H9 (cell line): ENCODE results near the gene ADAMTS5. TPM values are rescaled to one million over a fixed set of nuclear protein-coding genes. Genes with fewer than 3 reads are reported as not detected.

Experiments
- DNase-seq: peaks from one replicate; pipeline ENCODE4 v3.0.0-alpha.2; 2017
- H2AFZ ChIP-seq: one replicate; pipeline ENCODE4 v1.6.1; 2013; ENCODE audit warnings: mild to moderate bottlenecking, low read length, control low read depth, moderate library complexity
- H2AK5ac ChIP-seq: 2 replicates; pipeline ENCODE4 v1.6.1; 2013; ENCODE audit warnings: low read length, control low read depth, mixed read lengths; ENCODE audit not compliant: insufficient read length
- H2BK120ac ChIP-seq: one replicate; pipeline ENCODE4 v1.6.1; 2013; ENCODE audit warnings: low read depth, mild to moderate bottlenecking, low read length, control low read depth, inconsistent platforms; ENCODE audit not compliant: poor library complexity, severe bottlenecking
- H2BK12ac ChIP-seq: 2 replicates; pipeline ENCODE4 v1.6.1; 2013; ENCODE audit warnings: low read length, control low read depth, mixed read lengths, low read depth; ENCODE audit not compliant: insufficient read length
- H2BK15ac ChIP-seq: 2 replicates; pipeline ENCODE4 v1.6.1; 2013; ENCODE audit warnings: low read depth, low read length, control low read depth
- H2BK20ac ChIP-seq: one replicate; pipeline ENCODE4 v1.6.1; 2013; ENCODE audit warnings: low read depth, mild to moderate bottlenecking, low read length, control low read depth, inconsistent platforms; ENCODE audit not compliant: poor library complexity, severe bottlenecking
- H2BK5ac ChIP-seq: 2 replicates; pipeline ENCODE4 v1.6.1; 2013; ENCODE audit warnings: low read length, control low read depth, mixed read lengths; ENCODE audit not compliant: insufficient read length
- H3K14ac ChIP-seq: 2 replicates; pipeline ENCODE4 v1.6.1; 2013; ENCODE audit warnings: low read length, control low read depth; ENCODE audit not compliant: insufficient read depth
- H3K18ac ChIP-seq: 2 replicates; pipeline ENCODE4 v1.6.1; 2013; ENCODE audit warnings: low read depth, mild to moderate bottlenecking, mixed read lengths, low read length, control low read depth; ENCODE audit not compliant: insufficient read length
- H3K23ac ChIP-seq: 2 replicates; pipeline ENCODE4 v1.6.1; 2013; ENCODE audit warnings: low read length, control low read depth, mixed read lengths, low read depth; ENCODE audit not compliant: insufficient read length
- H3K23me2 ChIP-seq: 2 replicates; pipeline ENCODE4 v1.6.1; 2013; ENCODE audit warnings: low read depth, mild to moderate bottlenecking, mixed read lengths, low read length, control low read depth; ENCODE audit not compliant: insufficient read length, poor library complexity, severe bottlenecking
- H3K27ac ChIP-seq: 2 replicates; pipeline ENCODE4 v1.5.1; 2013; ENCODE audit warnings: low read length, control low read depth, mixed read lengths, low read depth; ENCODE audit not compliant: insufficient read length
- H3K27me3 ChIP-seq: 2 replicates; pipeline ENCODE4 v1.6.1; 2013; ENCODE audit warnings: low read length, control low read depth, inconsistent platforms; ENCODE audit not compliant: insufficient read depth
- H3K4ac ChIP-seq: 2 replicates; pipeline ENCODE4 v1.6.1; 2013; ENCODE audit warnings: low read depth, mild to moderate bottlenecking, control low read depth, inconsistent platforms, low read length, moderate library complexity
- H3K4me1 ChIP-seq: 2 replicates; pipeline ENCODE4 v1.6.1; 2013; ENCODE audit warnings: low read length, control low read depth, inconsistent platforms; ENCODE audit not compliant: insufficient read depth
- H3K4me2 ChIP-seq: 2 replicates; pipeline ENCODE4 v1.6.1; 2013; ENCODE audit warnings: low read length, control low read depth, mixed read lengths; ENCODE audit not compliant: insufficient read length, insufficient read depth
- H3K56ac ChIP-seq: 2 replicates; pipeline ENCODE4 v1.6.1; 2013; ENCODE audit warnings: low read depth, mild to moderate bottlenecking, mixed read lengths, low read length, control low read depth; ENCODE audit not compliant: insufficient read length
- H3K79me1 ChIP-seq: 2 replicates; pipeline ENCODE4 v1.6.1; 2013; ENCODE audit warnings: low read depth, mild to moderate bottlenecking, moderate library complexity, low read length, control low read depth, inconsistent platforms; ENCODE audit not compliant: insufficient read depth, poor library complexity, severe bottlenecking
- H3K79me2 ChIP-seq: 2 replicates; pipeline ENCODE4 v1.6.1; 2013; ENCODE audit warnings: low read length, control low read depth, inconsistent platforms; ENCODE audit not compliant: insufficient read depth
- H3K9ac ChIP-seq: 2 replicates; pipeline ENCODE4 v1.6.1; 2013; ENCODE audit warnings: low read length, control low read depth, mixed read lengths; ENCODE audit not compliant: insufficient read length; ENCODE audit errors: extremely low read depth
- H3K9me3 ChIP-seq: one replicate; pipeline ENCODE4 v1.6.1; 2013; ENCODE audit warnings: low read depth, low read length, inconsistent platforms; ENCODE audit not compliant: control insufficient read depth
- H3T11ph ChIP-seq: one replicate; pipeline ENCODE4 v1.6.1; 2013; ENCODE audit warnings: mild to moderate bottlenecking, low read length, control low read depth, inconsistent platforms
- H4K20me1 ChIP-seq: one replicate; pipeline ENCODE4 v1.6.1; 2013; ENCODE audit not compliant: control insufficient read depth, insufficient read length, insufficient read depth
- H4K5ac ChIP-seq: 2 replicates; pipeline ENCODE4 v1.6.1; 2013; ENCODE audit warnings: low read depth, mild to moderate bottlenecking, mixed read lengths, low read length, control low read depth; ENCODE audit not compliant: insufficient read length
- H4K8ac ChIP-seq: replicated peaks from 2 replicates; pipeline ENCODE4 v1.6.1; 2013; ENCODE audit warnings: low read length, control low read depth, mixed read lengths, low read depth; ENCODE audit not compliant: insufficient read length
- H4K91ac ChIP-seq: 2 replicates; pipeline ENCODE4 v1.6.1; 2013; ENCODE audit warnings: low read depth, mild to moderate bottlenecking, moderate library complexity, mixed read lengths, low read length, control low read depth; ENCODE audit not compliant: insufficient read length
- H3K27ac Mint-ChIP-seq, 3 experiments: 2 replicates in 2 of 3; 3 replicates in 1 of 3; pipeline ENCODE4 v1.8.0; 2020 to 2021; ENCODE audit warnings: mixed read lengths in 3 of 3, mild to moderate bottlenecking in 1 of 3, moderate library complexity in 1 of 3
- H3K27me3 Mint-ChIP-seq: 2 replicates; pipeline ENCODE4 v1.8.0; 2021; ENCODE audit warnings: low read depth, mild to moderate bottlenecking, moderate library complexity, mixed read lengths
- H3K36me3 Mint-ChIP-seq, 3 experiments: 2 replicates in 2 of 3; 3 replicates in 1 of 3; pipeline ENCODE4 v1.8.0; 2020 to 2021; ENCODE audit warnings: low read depth in 3 of 3, mixed read lengths in 3 of 3; ENCODE audit not compliant: insufficient read depth in 1 of 3
- H3K4me1 Mint-ChIP-seq, 2 experiments: 2 replicates each; pipeline ENCODE4 v1.8.0; 2020; ENCODE audit warnings: mixed read lengths in 2 of 2
- H3K4me3 Mint-ChIP-seq, 2 experiments: 2 replicates in 1 of 2; 3 replicates in 1 of 2; pipeline ENCODE4 v1.8.0; 2020 to 2021; ENCODE audit warnings: mild to moderate bottlenecking in 2 of 2, mixed read lengths in 2 of 2, moderate library complexity in 1 of 2
- H3K9me3 Mint-ChIP-seq, 2 experiments: 2 replicates in 1 of 2; 3 replicates in 1 of 2; pipeline ENCODE4 v1.8.0; 2020; ENCODE audit warnings: mild to moderate bottlenecking in 2 of 2, mixed read lengths in 2 of 2, moderate library complexity in 1 of 2
- CTCF ChIP-seq: fragments of 200-600 bp; sonication (generic); conservative IDR thresholded peaks from 3 replicates; pipeline ENCODE4 v1.8.0; 2021; ENCODE audit warnings: antibody characterized with exemption, mild to moderate bottlenecking
- WGBS: extraction: QIAGEN DNeasy Blood & Tissue Kit; methylation state at CpG from one replicate; pipeline ENCODE4 v1.1.7; 2013; ENCODE audit warnings: missing lambda C conversion rate, low lambda C conversion rate, mixed read lengths; ENCODE audit not compliant: insufficient read length; ENCODE audit errors: extremely low coverage; 5-methylcytosine and 5-hydroxymethylcytosine counted together
- total RNA-seq: library from RNA; stranded (reverse); gene quantifications from 2 replicates; pipeline ENCODE4 v1.2.1, GENCODE V29; 2021

Gene ADAMTS5
- total RNA-seq, 1 experiment from 2014 or later: 0.90 TPM

- no peaks in the 10 kb centered on the region for H3K4me1 ChIP-seq
- H3K79me1 ChIP-seq: no peaks in the 10 kb centered on the region
- H3K4me2 ChIP-seq: no peak overlapping the region
- H3K14ac ChIP-seq: no peak overlapping the region
- no peaks in the 10 kb centered on the region for H3K79me2 ChIP-seq
- H2AK5ac ChIP-seq: no peak overlapping the region
- no peaks in the 10 kb centered on the region for H3K36me3 Mint-ChIP-seq
- peak overlapping the region in 1 of 3 experiments; percentile 39; a peak in 1 of 7 replicates for H3K27ac Mint-ChIP-seq
- no peak overlapping the region for H2BK15ac ChIP-seq
- no peaks in the 10 kb centered on the region for H3K23me2 ChIP-seq
- no peaks in the 10 kb centered on the region for H3K9me3 Mint-ChIP-seq
- H2BK12ac ChIP-seq: no peak overlapping the region
- H4K8ac ChIP-seq: no peak overlapping the region
- H4K5ac ChIP-seq: no peak overlapping the region
- H2BK20ac ChIP-seq: no peak overlapping the region
- no peak for TF ChIP-seq CTCF
- H4K20me1 ChIP-seq: no peaks in the 10 kb centered on the region
- no peak overlapping the region for H3K23ac ChIP-seq
- no peak overlapping the region for H3K4me3 Mint-ChIP-seq
- no peaks in the 10 kb centered on the region for H3K27me3 ChIP-seq
- no peak overlapping the region for H3K18ac ChIP-seq
- no peak overlapping the region for H3K4ac ChIP-seq
- H3K56ac ChIP-seq: no peak overlapping the region
- H2BK120ac ChIP-seq: no peak overlapping the region
- H2BK5ac ChIP-seq: no peak overlapping the region
- no peak overlapping the region for H3K9ac ChIP-seq
- peaks cover 0 to 3% of the 10 kb centered on the region in 2 experiments; a peak in 2 of 4 replicates for H3K4me1 Mint-ChIP-seq
- no peak overlapping the region for H3K27ac ChIP-seq
- H4K91ac ChIP-seq: no peak overlapping the region
- H3K27me3 Mint-ChIP-seq: no peaks in the 10 kb centered on the region; the same call in 1 of the 2 replicates
- H2AFZ ChIP-seq: no peak overlapping the region
- DNase-seq: no peak
- WGBS: no CpG with 5 or more reads among the region's 3 CpGs
- no peaks in the 10 kb centered on the region for H3K9me3 ChIP-seq
- H3T11ph ChIP-seq: no peak overlapping the region
These were observed 79.6 kb downstream of the ADAMTS5 start for GRCh38 chr21:26887251-26887650.
